Endothelial cell of hepatic sinusoid (primary cell): ENCODE measurements around the gene ANKRD17.
"Not testable (repeated sequence)": the region's sequence is repeated elsewhere in the genome, so short reads cannot be mapped to it uniquely, and the experiment has no call there.

ENCODE experiments used
- in situ Hi-C: cut with HindIII; loops from 2 replicates; pipeline ENCODE4 v1.10.0; 2017; ENCODE audit warnings: low sequenced_read_pairs

Gene ANKRD17

DNA sequence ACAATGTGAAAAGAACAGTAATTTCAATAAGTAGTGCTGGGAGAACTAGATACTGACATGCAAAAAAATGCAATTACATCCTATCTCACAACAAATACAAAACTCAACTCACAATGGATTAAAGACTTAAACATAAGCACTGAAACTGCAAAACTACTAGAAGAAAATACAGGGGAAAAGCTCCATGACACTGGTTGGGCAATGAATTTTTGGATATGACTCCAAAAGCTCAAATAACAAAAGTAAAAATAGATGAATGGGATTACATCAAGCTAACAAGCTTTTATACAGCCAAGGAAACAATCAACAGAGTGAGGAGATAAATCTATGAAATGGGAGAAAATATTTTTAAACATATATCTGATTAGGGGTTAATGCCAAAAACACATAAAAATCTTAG lies 53.1 kb downstream of the ANKRD17 start:
- in situ Hi-C loops, result loop anchor here (5.0 kb wide), 1 partner anchor 58 kb away; no protein-coding TSS in a partner anchor

GRCh38 chr4:73203976-73204375 lies 54.6 kb downstream of the ANKRD17 start:
- in situ Hi-C loops, result not testable (repeated sequence)

GRCh38 chr4:73197220-73197619 lies 61.4 kb downstream of the ANKRD17 start:
- in situ Hi-C loops, result no loop called here

DNA sequence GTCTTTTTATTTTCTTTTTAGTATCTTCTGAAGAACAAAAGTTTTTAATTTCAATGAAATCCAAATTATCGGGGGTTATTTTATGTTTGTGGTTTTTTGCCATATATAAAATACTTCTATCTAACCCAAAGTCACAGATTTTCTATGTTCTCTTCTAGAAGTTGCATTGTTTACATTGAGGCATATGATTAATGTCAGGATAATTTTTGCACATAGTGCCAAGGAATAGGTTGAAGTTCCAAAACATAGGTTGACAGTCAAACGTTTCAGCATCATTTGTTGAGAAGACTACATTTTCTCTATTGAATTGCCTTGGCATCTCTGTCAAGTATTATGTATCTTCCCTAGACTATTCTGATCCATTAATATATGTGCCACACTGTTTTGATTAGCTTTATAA lies 64.5 kb downstream of the ANKRD17 start:
- in situ Hi-C loops, result no loop called here

GRCh38 chr4:73193659-73194058 lies 64.9 kb downstream of the ANKRD17 start:
- in situ Hi-C loops, result no loop called here

DNA sequence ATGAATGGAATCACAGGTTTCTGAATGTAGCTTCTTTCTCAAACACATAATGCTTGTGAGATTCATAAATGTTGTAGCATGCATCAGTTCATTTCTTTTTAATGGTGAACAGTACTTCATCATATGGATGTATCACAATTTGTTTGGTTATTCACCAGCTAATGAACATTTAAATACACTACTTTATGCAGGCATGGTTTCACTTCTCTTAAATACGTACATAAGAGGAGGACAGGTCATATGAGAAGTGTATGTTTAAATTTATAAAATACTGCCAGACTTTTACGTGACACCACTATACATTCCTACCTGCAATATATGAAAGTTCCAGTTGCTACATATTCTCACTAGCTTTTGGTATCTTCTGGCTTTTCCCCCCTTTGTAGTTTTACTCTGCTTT lies 65.4 kb downstream of the ANKRD17 start:
- in situ Hi-C loops, result no loop called here

DNA sequence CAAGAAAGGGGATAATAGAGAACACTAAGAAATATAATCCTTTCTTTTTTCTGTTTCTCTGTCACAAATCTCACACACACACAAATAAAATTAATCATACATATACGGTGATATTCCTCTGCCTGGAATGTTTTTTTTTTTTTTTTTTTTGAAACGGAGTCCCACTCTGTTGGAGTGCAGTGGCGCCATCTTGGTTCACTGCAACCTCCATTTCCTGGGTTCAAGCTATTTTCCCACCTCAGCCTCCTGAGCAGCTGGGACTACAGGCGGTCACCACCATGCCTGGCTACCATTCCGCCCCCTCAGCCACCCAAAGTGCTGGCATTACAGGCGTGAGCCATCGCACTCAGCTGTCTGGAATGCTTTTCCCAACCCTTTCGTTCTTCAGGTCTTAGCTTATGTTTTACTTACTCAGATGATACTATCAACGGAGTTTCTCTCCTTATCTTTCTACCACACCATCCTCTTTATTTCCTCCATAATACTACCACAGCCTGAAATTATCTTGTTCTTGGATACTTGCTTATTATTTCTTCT lies 69.3 kb downstream of the ANKRD17 start:
- in situ Hi-C loops, result no loop called here

GRCh38 chr4:73187325-73187724 lies 71.3 kb downstream of the ANKRD17 start:
- in situ Hi-C loops, result no loop called here

GRCh38 chr4:73185903-73186302 lies 72.7 kb downstream of the ANKRD17 start:
- in situ Hi-C loops, result no loop called here

DNA sequence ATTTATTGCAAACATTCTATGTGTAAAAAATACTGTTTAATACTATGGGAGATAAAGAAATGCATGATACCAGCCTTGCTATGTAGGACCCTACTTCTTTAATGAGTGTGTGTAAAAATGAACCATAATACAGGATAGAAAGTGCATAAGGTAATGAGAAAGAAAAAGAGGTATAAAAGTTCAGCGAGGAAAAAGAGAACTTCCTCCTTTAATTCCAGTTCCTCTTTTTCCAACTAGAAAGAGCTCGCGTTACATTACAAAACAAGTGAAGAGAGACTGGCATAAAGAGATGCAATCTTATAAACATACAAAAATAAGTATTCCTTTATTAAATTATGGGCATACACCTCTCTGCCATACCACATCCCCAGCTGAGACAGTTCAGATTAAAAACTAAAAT lies 77.4 kb downstream of the ANKRD17 start:
- in situ Hi-C loops, result no loop called here

DNA sequence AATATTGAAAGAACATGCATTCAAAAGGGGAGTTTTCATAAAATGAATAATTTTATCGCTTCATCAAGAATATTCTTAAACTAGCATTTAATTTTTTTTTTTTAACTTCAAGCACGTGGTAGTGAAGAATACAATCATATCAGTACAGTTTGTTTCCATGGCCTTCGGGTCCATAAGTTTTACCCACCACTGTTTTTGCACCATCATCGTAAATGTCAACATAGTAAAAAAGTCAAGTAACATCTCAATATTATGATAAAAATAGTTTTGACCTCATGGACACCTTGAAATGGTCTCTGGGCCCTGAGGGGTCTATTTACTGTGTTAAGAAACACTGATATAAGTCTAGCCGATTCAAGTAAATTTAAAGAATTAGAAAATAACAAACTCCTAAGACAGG lies 80.2 kb downstream of the ANKRD17 start:
- in situ Hi-C loops, result no loop called here

- in situ Hi-C loops, result no loop called here
These were observed 86.4 kb downstream of the ANKRD17 start for GRCh38 chr4:73172161-73172560.

- in situ Hi-C loops, result no loop called here
These were observed 87.9 kb downstream of the ANKRD17 start for GRCh38 chr4:73170518-73171198.

GRCh38 chr4:73166212-73166611 lies 92.4 kb downstream of the ANKRD17 start:
- in situ Hi-C loops, result no loop called here

DNA sequence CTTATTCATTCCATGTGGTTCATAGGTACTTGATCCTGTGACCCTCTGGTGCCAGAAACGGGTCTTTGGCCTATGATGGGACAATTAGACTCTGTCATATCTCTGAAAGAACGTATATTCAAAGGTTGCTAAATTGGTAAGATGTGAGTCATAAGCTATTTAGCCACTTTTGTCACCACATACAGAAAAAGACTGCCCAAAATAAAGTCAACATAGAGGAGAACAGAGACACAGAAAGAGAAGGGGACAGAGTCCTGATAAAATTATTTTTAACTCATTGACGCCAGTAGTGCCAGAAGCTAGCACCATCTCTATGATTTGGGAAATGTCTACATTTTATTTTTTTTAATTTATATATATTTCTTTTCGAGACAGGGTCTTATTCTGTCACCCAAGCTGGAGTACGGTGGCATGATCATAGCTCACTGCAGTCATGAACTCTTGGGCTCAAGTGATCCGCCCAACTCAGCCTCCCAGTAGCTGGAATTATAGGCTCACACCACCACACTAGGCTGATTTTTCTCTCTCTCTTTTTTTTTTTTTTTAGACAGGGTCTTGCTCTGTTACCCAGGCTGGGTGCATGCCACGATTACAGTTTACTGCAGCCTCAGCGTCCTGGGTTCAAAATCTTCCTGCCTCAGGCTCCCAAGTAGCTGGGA lies 96.9 kb downstream of the ANKRD17 start:
- in situ Hi-C loops, result no loop called here

DNA sequence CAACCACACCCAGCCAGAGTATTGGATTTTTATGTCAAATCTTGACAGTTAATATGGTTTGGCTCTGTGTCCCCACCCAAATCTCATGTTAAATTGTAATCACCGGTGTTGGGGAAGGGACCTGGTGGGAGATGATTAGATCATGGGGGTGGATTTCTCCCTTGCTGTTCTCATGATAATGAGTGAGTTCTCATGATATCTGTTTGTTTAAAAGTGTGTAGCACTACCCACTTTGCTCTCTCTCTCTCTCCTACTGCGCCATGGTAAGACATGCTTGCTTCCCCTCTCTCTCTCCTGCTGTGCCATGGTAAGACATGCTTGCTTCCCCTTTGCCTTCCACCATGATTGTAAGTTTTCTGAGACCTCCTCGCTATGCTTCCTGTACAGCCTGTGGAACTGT lies 102.2 kb downstream of the ANKRD17 start:
- in situ Hi-C loops, result no loop called here

DNA sequence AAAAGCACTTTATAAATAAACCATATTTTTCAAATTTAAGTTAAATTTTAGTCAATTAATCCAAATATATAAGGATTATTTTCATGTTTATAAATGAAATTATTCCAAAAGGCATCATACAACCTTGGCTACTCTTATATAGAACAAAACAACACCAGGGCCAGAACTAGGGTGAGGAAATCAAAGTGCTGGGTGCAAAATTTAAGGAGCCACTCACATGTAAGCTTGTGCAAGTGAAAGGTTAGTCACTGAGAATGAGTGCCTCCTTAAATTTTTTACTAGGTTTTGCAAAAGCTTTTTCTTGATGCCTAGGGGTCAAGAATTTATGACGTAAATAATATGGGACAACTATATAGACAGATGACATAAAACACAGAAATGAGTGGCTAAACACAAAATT lies 105.7 kb downstream of the ANKRD17 start:
- in situ Hi-C loops, result no loop called here

GRCh38 chr4:73142995-73143547 lies 115.5 kb downstream of the ANKRD17 start:
- in situ Hi-C loops, result no loop called here

DNA sequence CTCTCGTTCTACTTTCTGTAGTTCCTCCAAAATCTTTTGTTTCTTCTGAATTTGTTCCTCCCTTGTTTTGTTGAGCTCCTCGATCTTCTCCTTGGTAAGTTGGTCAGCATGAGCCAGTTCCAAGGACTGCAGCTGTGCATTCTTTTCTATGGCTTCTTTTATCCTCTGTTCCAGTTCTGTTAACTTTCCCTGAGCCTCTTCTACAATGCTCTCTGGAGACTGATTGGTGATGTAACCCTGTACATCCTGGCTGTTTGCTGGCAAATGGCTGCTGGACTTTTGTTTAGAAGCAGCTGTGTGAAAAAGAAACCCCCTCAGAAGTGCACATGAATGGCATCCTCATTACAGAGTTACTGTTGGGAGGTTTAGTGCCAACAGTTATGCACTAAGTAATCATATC lies 118.6 kb downstream of the ANKRD17 start:
- in situ Hi-C loops, result no loop called here

DNA sequence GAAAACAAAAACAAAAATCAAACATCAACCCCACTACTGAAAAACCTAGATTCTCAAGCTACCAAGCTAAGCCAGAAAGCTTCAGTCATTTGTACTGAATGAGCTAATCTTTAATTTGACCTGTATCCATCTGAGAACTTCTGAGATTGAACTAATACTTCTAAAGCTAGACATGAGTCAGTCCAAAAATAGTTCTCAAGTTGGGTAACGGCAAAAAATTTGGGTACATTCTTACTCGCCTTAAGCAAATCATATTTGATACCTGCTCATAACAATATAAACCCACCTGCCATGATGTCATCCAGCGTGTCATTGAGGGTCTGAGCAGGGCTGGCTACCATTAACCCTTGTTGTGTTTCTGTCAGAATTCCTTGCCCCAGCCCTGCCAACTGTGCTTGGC lies 119.4 kb downstream of the ANKRD17 start:
- in situ Hi-C loops, result no loop called here

DNA sequence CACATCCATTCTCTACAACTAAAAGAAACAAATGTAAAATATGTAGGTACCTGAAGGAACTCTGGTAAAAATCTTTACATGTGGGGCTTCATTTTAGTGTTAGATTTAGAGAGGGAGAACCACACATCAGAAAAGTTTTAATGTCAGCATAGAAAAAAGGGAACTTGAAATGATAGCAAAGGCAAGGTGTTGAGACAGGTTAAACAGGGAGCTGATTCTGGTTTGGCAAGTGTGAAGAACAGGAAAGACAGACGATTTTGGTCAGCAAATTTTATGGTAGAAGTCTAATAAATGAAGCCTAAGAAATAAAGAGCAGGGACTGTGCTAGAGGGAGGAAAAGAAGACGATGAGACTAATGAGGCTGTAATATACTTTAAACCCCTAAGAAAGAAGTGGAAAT lies 121.5 kb downstream of the ANKRD17 start:
- in situ Hi-C loops, result no loop called here

- in situ Hi-C loops, result no loop called here
These were observed 124.8 kb downstream of the ANKRD17 start for GRCh38 chr4:73133784-73134183.
